Epidermal melanocyte (primary cell): ENCODE results near the gene PRKAG2.

Experiments used
- DNase-seq: peaks from one replicate; pipeline ENCODE4 v3.0.0; 2011; ENCODE audit warnings: low spot score; ENCODE audit not compliant: insufficient read length

PRKAG2 gene

DNA sequence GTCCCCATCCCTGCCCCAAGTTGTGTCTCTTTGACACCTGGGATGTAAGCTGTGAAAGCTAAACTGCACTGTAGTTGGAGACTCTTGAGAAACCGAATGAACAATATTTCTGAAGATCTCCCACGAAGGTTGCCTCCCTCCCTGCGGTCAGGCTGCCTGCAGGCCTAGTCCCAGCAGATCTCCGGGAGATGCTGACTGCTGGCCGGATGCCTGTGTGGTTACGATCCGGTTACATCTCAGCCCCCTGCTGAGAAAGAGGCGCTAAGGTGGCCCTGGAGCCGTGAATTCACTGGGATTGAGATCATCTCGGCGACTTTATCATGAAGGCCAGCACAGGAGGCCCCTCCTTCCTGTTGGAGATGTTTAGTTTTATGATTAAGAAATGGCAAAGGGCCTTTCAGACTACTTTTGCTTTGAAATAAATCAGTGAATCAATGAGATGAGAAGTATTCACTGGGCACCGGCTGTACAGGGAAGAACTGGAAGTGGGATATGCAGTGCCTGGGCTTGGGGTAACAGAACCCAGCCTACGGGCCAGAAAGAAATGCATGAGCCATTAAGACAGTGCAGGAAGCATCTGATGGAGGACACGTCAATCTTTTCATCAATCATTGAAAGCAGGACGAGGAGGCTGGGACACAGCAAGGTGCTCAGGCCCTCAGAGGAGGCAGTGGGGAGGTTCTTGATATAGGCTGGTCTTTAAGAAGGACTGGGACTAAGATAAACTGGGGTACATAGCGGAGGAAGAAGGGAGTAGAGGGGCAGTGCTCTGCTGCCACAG lies 177.6 kb downstream of the PRKAG2 start:
- DNase-seq = no peak

DNA sequence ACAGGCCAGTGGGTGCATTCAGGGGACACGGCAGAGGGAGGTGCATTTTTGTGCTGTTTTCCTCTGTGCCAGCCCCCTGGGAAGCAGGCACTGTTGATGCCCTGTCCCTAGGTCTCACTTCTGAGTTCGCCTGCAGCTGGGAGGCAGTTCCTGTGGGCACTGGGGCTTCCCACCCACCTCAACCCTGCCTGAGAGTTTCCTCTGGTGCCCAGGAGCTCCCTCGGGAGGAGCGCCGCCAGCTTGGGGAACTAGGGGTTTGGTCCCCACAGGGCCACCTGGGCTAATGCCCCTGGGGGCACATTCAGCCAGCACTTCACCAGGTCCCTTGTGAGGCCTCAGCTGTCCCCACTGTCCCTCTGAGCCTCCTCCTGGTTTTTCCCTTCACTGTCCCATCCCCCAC lies 179.0 kb downstream of the PRKAG2 start:
- no peak for DNase-seq

DNA sequence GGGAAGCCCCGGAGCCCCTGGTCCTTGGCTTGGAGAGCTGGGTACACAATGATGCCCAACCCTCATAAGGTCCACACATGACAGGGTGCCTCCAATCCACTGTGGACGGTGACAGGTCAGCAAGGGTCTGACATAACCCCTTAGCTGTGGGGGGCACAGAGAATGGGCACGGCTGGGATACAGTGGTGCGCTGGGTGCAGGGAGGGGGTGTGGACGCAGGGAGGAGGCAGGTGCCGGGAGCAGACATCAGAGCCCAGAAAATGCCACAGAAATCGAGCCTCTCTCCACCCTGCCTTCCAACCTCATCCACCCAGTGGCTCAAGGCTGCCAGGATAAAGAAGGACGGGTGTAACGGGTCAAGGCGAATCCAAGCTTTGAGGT lies 179.4 kb downstream of the PRKAG2 start:
- no peak for DNase-seq

DNA sequence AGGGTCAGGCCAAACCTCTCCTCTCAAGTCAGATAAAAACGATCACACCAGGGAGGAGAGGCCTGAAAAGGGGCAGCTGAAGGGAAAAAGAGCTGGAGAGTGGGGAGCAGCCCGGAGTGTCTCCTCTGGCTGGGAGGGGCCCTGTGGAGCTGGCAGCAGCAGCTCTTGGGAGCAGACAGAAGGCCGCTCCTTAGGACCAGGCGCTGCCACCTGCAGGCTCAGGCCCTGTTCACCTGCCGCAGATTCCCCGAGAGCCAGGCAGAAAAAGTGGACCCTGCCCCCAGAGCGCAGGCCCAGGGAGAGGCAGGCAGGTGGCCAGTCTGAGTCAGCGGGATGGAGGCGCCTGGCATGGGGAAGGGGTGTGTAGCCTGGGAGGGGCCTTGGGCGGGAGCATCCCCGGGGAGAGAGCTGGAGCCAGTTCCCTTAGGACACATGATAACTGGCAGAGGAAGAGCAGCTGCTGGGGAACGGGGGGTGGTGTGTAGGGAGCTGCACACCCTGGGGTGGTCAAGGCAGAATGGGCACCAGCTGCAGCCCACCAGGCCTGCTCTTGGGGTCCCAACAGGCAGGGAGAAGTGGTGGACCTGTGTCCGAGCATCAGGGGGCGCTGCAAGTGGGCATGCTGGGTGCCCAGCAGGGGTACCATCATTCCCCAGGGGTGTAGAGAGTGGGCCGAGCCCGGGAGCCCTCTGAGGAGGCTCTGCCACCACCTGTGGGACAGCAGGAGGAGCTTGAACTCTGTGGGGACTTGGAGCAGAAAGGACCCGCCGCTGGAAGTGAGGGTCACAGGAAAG lies 180.0 kb downstream of the PRKAG2 start:
- no peak for DNase-seq

DNA sequence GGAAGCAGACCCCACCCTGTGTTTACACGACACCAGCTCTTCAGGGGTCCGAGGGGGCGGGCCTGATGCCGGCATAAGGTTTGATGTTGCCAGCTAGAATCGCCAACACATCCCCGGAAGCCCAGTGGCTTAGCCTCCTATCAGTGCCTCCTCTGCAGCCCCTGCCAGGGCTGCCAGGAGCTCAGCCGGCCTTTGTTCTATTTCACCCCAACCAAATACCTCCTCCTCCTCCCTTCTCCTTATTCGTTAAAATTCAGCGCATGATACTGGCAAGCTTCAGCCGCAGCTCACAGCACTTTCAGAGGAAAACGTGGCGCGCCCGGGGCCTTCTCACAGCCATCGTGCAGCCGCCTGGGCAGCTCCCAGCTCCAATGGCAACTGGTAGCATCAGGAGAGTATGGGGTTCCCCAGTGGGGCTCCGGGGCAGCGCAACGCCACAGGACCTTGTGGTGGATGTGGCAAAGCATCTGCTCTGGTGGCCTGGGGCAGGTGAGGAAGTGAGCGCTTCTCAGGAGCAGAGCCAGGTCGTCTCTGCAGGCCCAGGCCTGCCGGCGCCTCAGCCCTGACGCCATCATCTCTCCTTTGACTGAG lies 180.9 kb downstream of the PRKAG2 start:
- no peak for DNase-seq

DNA sequence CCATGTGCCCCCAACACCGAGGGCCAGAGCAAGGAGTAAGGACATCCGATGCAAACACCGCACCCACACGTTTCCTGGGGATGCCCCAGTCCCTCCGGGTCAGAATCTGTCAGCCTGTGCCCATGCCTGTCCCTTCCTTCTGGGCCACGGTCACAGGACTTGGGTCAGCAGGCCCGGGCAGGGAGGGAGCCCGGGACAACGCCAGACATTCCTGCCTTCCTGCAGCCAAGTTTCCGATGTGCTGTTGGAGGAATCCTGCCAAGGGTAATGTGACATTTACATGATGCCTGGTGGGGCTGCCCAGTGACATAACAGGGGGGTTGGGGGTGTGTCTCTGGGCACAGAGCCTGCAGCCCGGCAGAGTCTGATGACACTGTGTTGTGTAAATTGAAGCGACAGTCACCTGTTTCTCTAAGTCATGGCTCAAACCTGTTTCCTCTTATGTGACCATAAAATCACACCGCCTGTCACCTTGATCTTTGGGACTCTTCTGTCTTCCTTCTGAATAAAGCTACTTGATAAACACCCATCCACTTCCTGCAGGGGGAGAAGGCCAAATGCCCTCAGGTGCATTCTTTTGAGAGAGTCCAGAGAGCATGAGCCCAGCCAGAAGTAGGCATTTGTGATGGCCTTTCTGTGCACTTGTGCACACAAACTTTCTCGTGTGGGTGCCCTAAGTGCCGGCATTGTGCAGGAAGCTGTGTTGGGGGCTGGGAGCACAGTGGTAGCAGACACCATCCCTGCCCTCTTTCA lies 181.9 kb downstream of the PRKAG2 start:
- DNase-seq = no peak

DNA sequence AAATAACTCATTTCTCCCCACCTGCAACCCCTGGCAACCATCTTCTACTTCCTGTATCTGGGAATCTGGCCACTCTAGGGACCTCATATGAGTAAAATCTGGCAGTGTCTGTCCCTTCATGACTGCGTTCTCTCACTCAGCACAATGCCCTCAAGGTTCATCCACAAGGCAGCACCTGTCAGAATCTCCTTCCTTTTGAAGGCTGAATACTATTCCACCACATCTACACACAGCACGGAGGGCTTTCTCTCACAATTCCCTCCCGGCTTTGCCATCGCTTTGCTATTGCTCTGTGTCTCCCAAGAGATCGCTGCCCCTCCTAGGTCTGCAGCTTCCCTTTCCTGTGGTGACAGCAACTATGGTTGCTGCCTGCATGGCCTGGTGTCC lies 182.5 kb downstream of the PRKAG2 start:
- DNase-seq = no peak

DNA sequence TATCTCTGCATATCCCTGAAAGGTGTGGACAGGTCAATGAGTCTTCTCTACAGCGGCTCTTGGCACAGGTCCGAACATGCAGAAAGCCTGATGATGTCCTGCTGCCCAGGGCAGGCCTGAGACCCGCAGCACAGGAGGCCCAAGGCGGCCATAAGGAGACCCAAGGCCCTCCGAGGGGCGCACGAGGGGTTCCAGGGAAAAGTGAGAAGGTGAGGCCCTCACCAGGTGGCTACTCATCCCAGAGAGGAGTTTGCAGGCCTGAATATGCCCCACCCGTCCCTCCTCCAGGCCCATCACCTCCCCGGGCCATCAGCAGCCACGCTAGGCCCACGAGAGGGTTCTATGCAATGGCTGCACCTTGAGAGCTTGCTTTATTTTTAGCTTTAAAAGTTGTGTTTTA lies 183.8 kb downstream of the PRKAG2 start:
- DNase-seq = no peak

DNA sequence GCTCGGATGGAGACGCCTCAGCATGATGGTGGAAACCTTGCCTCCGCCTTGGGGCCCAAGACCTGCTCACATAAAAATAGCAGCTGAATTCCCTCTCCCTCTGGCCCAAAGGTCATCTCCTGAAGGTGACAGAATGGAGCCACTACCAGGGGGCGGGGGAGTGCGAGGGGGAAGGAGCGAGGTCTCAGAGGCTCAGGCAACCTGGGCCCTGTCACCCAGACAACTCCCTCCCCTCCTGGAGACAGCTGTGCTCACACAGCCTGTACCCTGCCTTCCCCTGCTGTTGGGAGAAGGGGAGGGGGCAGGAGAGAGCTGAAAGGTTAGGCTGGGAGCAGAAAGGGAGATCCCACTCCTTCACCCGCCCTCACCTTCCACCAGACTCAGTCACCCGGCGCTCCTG lies 184.2 kb downstream of the PRKAG2 start:
- no peak for DNase-seq

DNA sequence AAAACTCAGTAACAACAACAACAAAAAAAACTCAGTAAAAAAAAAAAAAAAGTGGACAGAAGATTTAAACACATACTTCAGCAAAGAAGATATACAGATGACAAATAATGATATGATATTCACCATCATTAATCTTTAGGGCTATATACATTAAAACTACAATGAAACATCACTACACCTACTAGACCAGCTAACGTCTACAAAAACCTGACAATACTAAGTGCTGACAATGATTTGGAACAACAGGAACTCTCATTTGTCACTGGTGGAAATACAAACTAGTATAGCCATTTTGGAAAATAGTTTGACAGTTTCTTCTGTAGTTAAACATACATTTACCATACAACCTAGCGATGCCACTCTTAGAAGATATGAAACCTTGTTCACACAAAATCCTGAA lies 185.5 kb downstream of the PRKAG2 start:
- DNase-seq = no peak

DNA sequence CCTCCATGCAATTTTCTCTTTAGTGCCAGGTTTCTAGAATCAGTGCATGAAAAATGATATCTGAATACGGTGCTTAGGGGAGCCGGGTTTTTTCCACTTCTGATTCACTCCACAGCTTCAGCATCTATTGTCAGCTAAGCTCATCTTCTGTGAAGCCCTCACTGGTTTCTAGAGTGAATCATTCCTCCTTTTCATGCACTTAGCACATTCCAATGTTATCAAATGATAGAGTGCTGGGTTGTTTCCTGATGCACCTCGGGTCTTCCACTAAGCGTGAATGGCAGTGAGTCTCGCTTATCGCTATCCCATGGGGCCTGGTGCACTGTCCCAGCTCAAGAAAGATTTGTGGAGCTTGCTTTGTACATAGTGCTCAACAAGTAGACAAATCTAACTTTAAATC lies 186.3 kb downstream of the PRKAG2 start:
- DNase-seq = no peak

DNA sequence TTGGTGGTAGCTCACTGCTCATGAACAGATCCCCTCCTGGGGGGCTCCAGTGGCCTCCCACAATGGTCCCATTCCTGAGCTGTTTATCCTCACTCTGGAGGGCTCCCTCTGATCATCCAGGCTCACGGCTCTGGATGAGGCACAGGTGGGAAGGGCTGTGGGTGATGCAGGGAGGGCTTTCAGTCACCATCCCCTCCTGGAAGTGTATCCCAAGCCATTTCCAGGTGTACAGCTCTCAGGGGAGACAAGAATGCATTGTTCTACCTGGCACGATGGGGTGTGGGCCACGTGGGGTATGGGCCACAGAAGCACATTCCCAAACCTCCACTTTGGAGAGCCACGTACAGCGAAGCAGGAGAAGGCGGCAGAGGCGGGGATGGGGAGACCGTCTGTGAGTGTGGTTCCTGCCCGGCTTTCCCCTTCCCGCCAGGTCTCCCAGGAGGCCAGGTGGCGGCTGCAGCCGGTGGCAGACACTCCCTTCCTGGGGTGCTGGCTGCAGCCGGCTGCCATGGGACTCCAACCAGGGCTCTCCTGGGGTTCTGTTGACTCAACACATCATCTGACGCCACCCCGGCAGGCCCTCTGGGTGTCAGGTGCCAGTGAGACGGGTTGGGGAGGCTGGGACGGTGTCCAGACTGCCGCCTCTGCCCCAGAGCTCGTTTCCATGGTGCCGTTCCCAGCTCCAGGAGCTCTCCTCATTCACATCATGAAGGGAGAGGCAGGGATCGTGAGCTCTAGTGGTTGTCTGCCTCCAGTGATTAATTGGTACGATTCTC lies 187.5 kb downstream of the PRKAG2 start:
- no peak for DNase-seq

DNA sequence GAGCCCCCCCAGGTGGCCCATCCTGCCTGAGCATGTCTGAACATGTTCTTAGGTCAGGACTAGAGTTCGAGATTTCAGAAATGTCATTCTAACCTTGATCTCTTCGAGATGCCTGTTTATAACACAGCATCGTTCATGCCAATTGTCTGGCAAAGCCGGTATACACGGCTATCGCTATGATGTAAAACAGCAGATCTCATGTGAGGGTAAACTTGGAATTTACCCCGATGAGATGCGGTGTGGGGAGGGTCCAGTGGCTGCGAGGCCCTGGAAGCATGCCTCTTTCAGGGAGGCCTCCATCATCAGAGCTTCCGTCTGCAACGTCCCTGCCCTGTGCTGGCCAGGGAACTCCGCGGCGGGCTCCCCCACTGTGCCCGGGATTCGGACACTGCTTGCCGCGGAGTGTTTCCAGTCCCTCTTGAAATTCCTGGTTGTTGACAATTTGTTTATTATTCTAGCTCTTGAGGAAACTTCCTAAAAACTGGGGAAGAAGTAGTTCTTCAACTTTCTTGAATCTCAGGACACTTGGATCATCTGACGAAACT lies 188.6 kb downstream of the PRKAG2 start:
- DNase-seq = no peak

DNA sequence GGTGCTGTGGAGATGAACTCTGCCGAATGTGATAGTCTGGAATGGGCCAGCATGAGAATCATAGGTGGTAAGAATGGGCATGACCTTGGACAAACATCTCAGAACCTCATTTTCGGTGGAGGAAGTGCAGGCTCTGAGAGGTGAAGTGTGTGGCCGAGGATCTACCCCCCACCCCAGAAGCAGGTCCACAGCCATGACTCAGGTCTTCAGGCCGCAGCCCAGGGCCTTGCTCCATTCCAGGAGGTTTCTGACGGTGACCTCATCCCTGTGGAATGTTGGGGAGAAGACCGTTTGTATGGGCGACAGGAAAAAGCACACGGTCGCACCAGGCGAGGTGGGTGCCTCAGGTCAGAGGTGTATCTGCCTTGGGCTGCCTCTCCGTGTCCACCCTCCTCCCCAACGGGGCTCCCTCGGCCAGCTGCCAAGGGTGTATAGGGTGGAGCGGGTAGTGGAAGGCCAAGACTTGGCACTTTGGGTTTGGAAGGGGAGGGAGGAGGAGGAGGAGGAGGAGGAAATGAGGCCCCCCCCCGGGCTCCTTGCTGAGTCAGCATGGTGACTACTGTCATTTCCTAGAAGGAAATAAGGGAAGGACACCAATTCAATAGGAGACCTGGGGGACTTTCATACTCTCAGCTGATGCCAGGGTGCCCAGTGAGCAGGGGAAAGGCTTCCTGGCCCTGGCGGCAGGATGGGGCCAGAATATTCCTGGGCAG lies 189.2 kb downstream of the PRKAG2 start:
- peak; percentile 80 for DNase-seq

DNA sequence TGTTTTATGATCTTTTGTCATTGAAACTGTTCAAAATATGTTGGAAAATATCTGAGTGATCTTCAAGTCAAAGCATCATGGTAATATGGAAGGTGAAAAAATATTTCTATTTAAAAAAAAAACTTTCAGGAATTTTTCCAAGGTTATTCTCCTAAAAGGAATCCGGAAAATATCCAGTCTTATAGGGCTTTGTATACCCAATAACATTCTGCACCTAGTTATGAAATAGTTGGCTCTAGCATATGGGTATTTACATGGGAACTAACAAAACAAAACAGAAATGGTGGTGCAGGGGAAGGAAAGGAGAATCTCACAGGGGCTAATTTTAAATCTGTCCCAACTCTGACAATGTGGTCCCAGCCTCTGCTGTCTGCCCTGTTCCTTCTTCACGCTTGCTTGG lies 190.1 kb downstream of the PRKAG2 start:
- no peak for DNase-seq

DNA sequence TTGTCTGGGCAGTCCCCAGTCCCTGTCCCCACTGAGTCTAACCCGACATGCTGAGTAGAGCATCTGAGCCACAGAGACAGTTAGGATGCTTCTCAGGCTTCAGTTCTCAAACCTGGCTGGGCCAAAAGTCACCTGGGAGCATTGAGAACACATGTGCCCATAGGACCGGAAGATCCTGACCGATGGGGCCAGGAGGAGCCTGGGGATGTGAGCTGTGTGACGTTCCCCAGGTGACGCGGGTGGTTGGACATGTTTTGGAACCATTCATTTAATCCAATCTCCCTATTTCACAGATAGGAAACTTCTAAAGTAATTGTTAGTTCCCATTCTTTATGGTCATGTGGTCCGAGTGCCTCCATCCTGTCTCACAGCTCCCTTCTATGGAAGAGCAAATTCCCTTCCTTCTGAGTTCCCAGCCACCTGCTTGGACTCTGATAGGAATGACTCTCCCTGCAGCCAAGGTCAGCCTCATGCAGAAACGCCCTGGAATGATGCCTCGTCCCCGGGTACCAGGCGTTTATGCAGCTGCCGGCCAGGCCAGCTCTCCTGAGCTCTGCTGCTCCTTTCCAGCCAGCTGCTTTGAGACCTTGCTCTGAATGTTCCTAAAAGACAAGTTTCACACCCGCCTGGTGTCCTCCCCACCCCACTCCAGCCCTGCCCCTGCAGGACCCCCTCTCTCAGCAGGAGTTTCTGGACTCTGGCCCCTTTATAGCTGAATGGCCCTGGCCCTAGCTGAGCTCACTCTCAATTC lies 190.7 kb downstream of the PRKAG2 start:
- no peak for DNase-seq

DNA sequence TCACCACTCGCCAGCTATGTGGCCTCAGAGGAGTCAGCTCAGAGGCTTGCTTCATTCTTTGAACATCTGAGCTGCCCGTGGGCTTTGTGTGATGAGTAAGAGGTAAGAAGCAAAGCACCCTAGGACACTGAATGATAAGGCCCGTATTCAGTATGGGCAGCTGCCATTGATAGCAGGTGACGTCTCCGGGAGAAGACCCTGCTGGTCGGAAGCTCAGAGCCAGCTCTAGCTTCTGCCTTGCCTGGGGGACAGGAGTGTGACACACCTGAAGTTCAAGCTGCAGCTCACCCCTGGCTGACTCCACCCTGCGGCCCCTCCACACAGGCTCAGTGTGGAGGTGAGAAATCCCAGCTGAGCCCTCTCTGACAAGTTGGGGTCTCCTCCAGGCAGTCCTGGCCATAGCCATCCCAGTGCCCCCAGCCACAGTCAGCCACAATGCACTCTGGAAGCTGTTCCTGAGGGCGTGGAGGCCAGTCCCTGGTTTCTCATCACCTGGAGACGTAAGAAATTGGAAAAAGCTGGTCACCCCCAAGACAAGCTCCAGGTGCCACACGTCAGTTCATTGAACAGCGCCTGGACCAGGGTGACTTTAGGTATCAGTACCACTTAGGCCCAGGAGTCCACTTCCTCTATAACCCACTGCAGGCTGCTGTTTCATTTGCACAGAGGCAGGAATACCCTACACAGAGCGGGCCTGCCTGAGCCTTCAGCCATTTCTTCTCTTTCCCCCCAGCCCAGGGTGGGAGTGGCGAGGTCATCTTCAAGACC lies 192.3 kb downstream of the PRKAG2 start:
- DNase-seq = no peak

DNA sequence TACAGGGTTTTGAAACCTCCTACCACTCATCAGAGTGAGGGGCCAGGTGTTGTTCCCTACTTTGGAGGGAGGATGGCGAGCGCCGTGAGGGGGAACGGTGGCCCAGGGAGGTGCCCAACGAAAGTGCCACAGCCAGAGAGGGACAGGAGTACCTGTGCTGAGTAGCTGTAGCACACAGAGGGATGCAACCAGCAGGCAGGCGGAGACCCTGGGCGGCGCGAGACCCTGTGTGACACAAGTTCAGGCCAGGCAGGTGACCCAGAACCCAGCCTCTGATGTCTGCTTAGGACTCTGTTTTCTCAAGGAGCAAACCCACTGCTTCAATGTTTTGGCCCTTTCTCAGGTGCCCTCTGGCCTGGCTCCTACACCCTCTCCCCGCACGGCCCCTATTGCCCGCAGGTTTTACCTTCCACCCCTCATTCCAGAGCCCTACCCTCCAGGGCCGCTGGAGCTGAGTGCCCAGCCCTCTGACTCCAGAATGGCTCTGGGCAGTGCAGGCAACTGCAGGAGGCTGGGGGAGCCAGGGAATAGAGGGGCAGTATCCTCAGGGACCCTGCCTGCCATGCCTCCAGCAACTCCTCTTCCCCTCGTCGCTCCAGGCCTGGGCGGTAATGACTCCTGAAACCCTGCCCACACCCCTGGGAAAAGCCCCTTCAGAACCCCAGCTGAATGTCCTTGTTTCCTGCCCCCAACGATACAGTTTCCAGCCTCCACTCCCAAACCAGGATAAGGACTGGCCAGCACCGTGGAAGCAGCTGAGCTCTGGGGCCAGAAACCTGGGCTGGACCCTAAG lies 193.1 kb downstream of the PRKAG2 start:
- no peak for DNase-seq
